Esophagus squamous epithelium (tissue), 5 donors: ENCODE data around the gene ITIH2. TPM values are rescaled to one million over a fixed set of nuclear protein-coding genes. Genes with fewer than 3 reads are reported as not detected.

Experiments used
- DNase-seq: peaks from one replicate; lab custom pipeline; 2025; lab: John Stamatoyannopoulos, UW
- H3K27ac ChIP-seq, 4 donors: fragments of 200-600 bp; sonication (generic); one replicate each; pipeline ENCODE4 v1.5.1; 2016 to 2019; ENCODE audit warnings: mild to moderate bottlenecking in 1 of 4
- H3K27me3 ChIP-seq, 4 donors: fragments of 200-600 bp; sonication (generic); 1 replicate in 3 of 4; 2 replicates in 1 of 4; pipeline versions ENCODE4 v1.5.1 to v1.6.0; 2017 to 2021; ENCODE audit warnings: antibody characterized with exemption in 1 of 4
- H3K36me3 ChIP-seq, 3 donors: fragments of 200-600 bp; sonication (generic); one replicate each; pipeline ENCODE4 v1.5.1; 2016 to 2019
- H3K4me1 ChIP-seq, 3 donors: fragments of 200-600 bp; sonication (generic); one replicate each; pipeline ENCODE4 v1.5.1; 2017 to 2019
- H3K4me3 ChIP-seq, 4 donors: fragments of 200-600 bp; sonication (generic); 1 replicate in 3 of 4; 2 replicates in 1 of 4; pipeline ENCODE4 v1.5.1; 2016 to 2019; ENCODE audit warnings: mild to moderate bottlenecking in 2 of 4, moderate library complexity in 1 of 4
- H3K9me3 ChIP-seq, 3 donors: fragments of 200-600 bp; sonication (generic); one replicate each; pipeline ENCODE4 v1.5.1; 2016 to 2019
- POLR2A ChIP-seq, 4 donors: fragments of 450-650 bp; IDR thresholded peaks; one replicate each; pipeline ENCODE4 v1.6.1; 2017; ENCODE audit warnings: antibody characterized with exemption in 4 of 4, mild to moderate bottlenecking in 4 of 4, moderate library complexity in 3 of 4
- WGBS, 2 donors: methylation state at CpG; one replicate each; pipeline ENCODE4 v1.1.5; 2018; 5-methylcytosine and 5-hydroxymethylcytosine counted together
- intact Hi-C: fragments of 100-400 bp; cut with DNase I; formaldehyde crosslinking; loops from one replicate; pipeline ENCODE4 v1.15.0; 2022
- total RNA-seq, 4 donors: library from RNA; depleted of rRNA; stranded (reverse); fragments of >200 nt; gene quantifications; one replicate each; pipeline ENCODE4 v1.1.0, GENCODE V29; 2016
- TF ChIP-seq, protein P1 (sequence below), 6 experiments: fragments of 450-650 bp in 4 of 6; fragments of 200-600 bp in 2 of 6; sonication (generic) in 2 of 6; IDR thresholded peaks; one replicate each; pipeline ENCODE4 v1.5.1; 2016 to 2019; ENCODE audit warnings: antibody characterized with exemption in 6 of 6, mild to moderate bottlenecking in 4 of 6, moderate library complexity in 4 of 6
- donor health status: DM: yes; HTN: yes; CAD: no.

The ITIH2 gene
- total RNA-seq, 4 donors from 2014 or later: not detected

DNA sequence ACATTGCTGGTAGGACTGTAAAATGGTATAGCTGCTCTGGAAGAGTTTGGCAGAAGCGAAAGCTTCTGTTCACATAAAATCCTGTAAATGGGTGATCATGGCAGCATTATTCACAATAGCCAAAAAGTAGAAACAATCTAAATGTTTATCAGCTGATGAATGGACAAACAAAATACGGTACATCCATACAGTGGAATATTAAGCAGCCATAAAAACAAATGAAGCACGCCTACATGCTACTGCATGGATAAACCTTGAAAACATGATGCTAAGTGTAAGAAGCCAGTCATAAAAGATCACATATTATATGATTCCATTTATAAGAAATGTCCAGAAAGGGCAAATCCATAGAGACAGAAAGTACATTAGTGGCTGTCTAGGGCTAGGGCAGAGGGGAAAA, 52.0 kb downstream of the ITIH2 start:
- peaks cover 0 to 86% (median 32%) of the 10 kb centered on the region in 3 donors for H3K36me3 ChIP-seq
- H3K27me3 ChIP-seq: no peaks in the 10 kb centered on the region
- no peak for DNase-seq
- H3K4me1 ChIP-seq: no peaks in the 10 kb centered on the region
- TF ChIP-seq, protein P1, sequence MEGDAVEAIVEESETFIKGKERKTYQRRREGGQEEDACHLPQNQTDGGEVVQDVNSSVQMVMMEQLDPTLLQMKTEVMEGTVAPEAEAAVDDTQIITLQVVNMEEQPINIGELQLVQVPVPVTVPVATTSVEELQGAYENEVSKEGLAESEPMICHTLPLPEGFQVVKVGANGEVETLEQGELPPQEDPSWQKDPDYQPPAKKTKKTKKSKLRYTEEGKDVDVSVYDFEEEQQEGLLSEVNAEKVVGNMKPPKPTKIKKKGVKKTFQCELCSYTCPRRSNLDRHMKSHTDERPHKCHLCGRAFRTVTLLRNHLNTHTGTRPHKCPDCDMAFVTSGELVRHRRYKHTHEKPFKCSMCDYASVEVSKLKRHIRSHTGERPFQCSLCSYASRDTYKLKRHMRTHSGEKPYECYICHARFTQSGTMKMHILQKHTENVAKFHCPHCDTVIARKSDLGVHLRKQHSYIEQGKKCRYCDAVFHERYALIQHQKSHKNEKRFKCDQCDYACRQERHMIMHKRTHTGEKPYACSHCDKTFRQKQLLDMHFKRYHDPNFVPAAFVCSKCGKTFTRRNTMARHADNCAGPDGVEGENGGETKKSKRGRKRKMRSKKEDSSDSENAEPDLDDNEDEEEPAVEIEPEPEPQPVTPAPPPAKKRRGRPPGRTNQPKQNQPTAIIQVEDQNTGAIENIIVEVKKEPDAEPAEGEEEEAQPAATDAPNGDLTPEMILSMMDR (IDR thresholded peaks at IDR 0.05): no peak
- no peak for TF ChIP-seq POLR2A (IDR thresholded peaks at IDR 0.05)
- no peaks in the 10 kb centered on the region for H3K9me3 ChIP-seq
- 96 to 100% methylated on average over 3 of the region's 3 CpGs for WGBS, 2 donors
- intact Hi-C loops: no loop called here
- H3K4me3 ChIP-seq: no peak overlapping the region
- H3K27ac ChIP-seq: no peak overlapping the region

DNA sequence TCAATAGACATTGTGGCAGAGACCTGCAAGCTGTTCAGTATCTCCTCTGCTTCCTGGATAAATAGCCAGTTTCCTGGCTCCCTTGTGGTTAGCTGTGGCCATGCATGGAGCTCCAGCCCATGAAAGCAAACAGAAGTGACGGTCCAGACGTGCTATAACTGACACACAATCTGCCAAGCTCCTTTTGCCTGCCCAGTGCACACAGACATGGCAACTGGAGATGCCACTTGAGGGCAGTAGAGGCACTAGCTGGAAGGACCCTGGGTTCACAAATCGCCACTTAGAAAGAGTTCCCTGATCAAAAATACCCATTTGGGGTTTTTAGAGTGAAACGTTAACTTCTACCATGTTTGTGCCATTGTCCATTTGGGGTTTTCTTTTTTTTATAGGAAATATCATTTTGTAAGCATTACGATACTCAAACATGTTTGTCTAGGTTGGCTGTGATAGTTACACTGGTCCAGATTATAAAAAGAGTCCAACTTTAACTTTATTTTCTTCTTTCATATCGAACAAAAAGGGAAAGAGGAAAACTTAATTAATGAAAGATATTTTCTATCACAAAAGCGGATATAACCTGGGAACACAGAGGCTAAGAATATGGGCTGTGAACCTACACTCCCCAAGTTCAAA, 53.4 kb downstream of the ITIH2 start:
- TF ChIP-seq, protein P1 (IDR thresholded peaks at IDR 0.05): peak in 2 of 6 experiments; percentile 25 to 29
- TF ChIP-seq POLR2A (IDR thresholded peaks at IDR 0.05): no peak
- H3K27me3 ChIP-seq: no peaks in the 10 kb centered on the region
- DNase-seq: no peak
- H3K9me3 ChIP-seq: no peaks in the 10 kb centered on the region
- H3K27ac ChIP-seq: no peak overlapping the region
- no peaks in the 10 kb centered on the region for H3K4me1 ChIP-seq
- intact Hi-C loops: no loop called here
- peaks cover 0 to 95% (median 35%) of the 10 kb centered on the region in 3 donors for H3K36me3 ChIP-seq
- 71 to 75% methylated on average over 6 to 7 of the region's 7 CpGs for WGBS, 2 donors
- H3K4me3 ChIP-seq: no peak overlapping the region

DNA sequence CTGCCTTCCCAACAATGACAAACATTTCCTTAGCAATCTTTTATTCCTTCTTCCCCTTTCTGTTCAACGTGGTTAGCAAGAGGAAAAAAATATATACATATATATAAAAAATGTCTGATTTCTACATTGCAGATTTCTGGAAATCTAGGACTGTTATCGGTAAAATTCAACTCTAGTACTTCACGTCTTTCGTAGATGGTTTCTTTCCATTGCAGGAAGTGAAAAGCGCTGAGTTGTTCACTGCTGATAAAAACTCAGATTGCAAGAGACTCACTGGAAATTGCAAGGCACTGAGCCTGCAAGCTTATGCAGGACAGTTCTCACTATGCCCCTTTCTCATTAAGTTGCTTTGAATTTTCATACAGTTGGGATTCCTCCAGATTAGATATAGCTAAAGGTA, 60.8 kb downstream of the ITIH2 start:
- no peak for DNase-seq
- H3K27me3 ChIP-seq: no peaks in the 10 kb centered on the region
- WGBS, 2 donors: 67 to 75% methylated on average over 5 of the region's 5 CpGs
- H3K4me3 ChIP-seq: no peak overlapping the region
- no peaks in the 10 kb centered on the region for H3K4me1 ChIP-seq
- no peak overlapping the region for H3K27ac ChIP-seq
- peaks cover 0 to 100% (median 16%) of the 10 kb centered on the region in 3 donors for H3K36me3 ChIP-seq
- no peaks in the 10 kb centered on the region for H3K9me3 ChIP-seq
- intact Hi-C loops: no loop called here
- TF ChIP-seq POLR2A (IDR thresholded peaks at IDR 0.05): no peak
- TF ChIP-seq, protein P1 (IDR thresholded peaks at IDR 0.05): no peak

DNA sequence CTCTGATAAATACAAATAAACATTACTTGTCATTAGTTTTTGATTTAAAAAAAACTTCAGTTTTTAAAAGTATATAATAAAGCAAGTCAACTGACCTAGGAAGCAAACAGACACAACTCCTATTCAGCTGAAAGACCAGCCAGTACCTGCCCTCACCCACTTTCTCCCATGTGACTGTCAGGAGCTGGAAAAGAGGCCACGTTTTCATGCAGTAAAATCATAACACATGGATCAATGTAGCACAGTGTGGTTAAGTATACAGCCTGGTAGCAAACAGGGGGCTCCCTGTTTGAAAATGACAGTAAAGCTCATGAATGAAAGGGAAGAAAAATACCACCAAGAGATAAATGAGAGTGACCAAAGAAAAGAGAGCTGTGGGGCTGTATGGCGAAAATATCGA, 63.1 kb downstream of the ITIH2 start:
- DNase-seq: no peak
- WGBS, 2 donors: 75 to 87% methylated on average over 3 of the region's 3 CpGs
- Histone ChIP-seq H3K9me3 (no peaks in the 10 kb centered on the region), H3K4me1 (no peaks in the 10 kb centered on the region), H3K4me3 (no peak overlapping the region), H3K36me3 (peaks cover 0 to 100% (median 13%) of the 10 kb centered on the region in 3 donors), H3K27ac (no peak overlapping the region), H3K27me3 (no peaks in the 10 kb centered on the region)
- intact Hi-C loops: no loop called here
- TF ChIP-seq, protein P1 (IDR thresholded peaks at IDR 0.05): no peak
- TF ChIP-seq POLR2A (IDR thresholded peaks at IDR 0.05): no peak

- intact Hi-C loops: no loop called here
- 83 to 91% methylated on average over 8 to 10 of the region's 10 CpGs for WGBS, 2 donors
- H3K36me3 ChIP-seq: peaks cover 0 to 100% (median 13%) of the 10 kb centered on the region in 3 donors
Measured at GRCh38 chr10:7767209-7767608, 64.1 kb downstream of the ITIH2 start.

More at GRCh38 chr10:7767209-7767608, 64.1 kb downstream of the ITIH2 start:
- Histone ChIP-seq H3K9me3 (no peaks in the 10 kb centered on the region), H3K27me3 (no peaks in the 10 kb centered on the region), H3K4me1 (no peaks in the 10 kb centered on the region), H3K4me3 (no peak overlapping the region), H3K27ac (no peak overlapping the region)
- DNase-seq: no peak
- TF ChIP-seq POLR2A (IDR thresholded peaks at IDR 0.05): no peak
- TF ChIP-seq, protein P1 (IDR thresholded peaks at IDR 0.05): no peak
